Fibroblast of lung (primary cell): ENCODE results near the gene PPIP5K1.
"Not testable (repeated sequence)": the region's sequence is repeated elsewhere in the genome, so short reads cannot be mapped to it uniquely, and the experiment has no call there.

Source experiments
- CTCF ChIP-seq, 2 donors: IDR thresholded peaks in 1 of 2; conservative IDR thresholded peaks in 1 of 2; 1 replicate in 1 of 2; 2 replicates in 1 of 2; pipeline ENCODE4 v1.5.1; 2011 to 2012; ENCODE audit warnings: low read length in 2 of 2, control low read depth in 1 of 2, inconsistent platforms in 1 of 2, low read depth in 1 of 2, mild to moderate bottlenecking in 1 of 2
- EZH2 ChIP-seq: IDR thresholded peaks from 2 replicates; pipeline ENCODE4 v1.5.1; 2012; ENCODE audit warnings: low read length, control low read depth, mild to moderate bottlenecking; ENCODE audit errors: missing control alignments

GRCh38 chr15:43622068-43622799, 32.2 kb upstream of the PPIP5K1 start:
- not testable (repeated sequence) for TF ChIP-seq EZH2; CTCF (conservative IDR thresholded peaks at IDR 0.05 in 1 of 2, IDR thresholded peaks at IDR 0.05 in 1 of 2; ENCODE audit: low read depth in 1 of 2, low read length in 2 of 2)
